Kidney (tissue), 14 donors: ENCODE results near the gene RNF180. TPM values are rescaled to one million over a fixed set of nuclear protein-coding genes. Genes with fewer than 3 reads are reported as not detected.
"Not testable (repeated sequence)": the region's sequence is repeated elsewhere in the genome, so short reads cannot be mapped to it uniquely, and the experiment has no call there.

ENCODE experiments used
- DNase-seq, 5 donors: peaks; one replicate each; pipeline ENCODE4 v3.0.0-alpha.2; 2013 to 2020
- FAIRE-seq: peaks from 2 replicates; lab custom pipeline; 2012; peaks lifted over from hg19 to GRCh38; lab: Jason Lieb, UNC
- H3K27ac ChIP-seq, 2 donors: one replicate each; pipeline ENCODE4 v1.7.0; 2013; ENCODE audit warnings: low read depth in 2 of 2, low read length in 2 of 2, inconsistent platforms in 1 of 2
- H3K27me3 ChIP-seq: one replicate; pipeline ENCODE4 v1.7.1; 2013; ENCODE audit warnings: low read length, inconsistent platforms; ENCODE audit not compliant: control insufficient read depth, insufficient read depth
- H3K36me3 ChIP-seq, 3 donors: one replicate each; pipeline versions ENCODE4 v1.7.0 to v1.7.1; 2013; ENCODE audit warnings: low read length in 3 of 3, control low read depth in 1 of 3, inconsistent platforms in 1 of 3; ENCODE audit not compliant: insufficient read depth in 3 of 3, control insufficient read depth in 2 of 3
- H3K4me1 ChIP-seq, 3 donors: one replicate each; pipeline versions ENCODE4 v1.7.0 to v1.7.1; 2013; ENCODE audit warnings: low read length in 3 of 3, inconsistent platforms in 1 of 3, low read depth in 1 of 3; ENCODE audit not compliant: control insufficient read depth in 2 of 3, insufficient read depth in 2 of 3
- H3K4me3 ChIP-seq, 3 donors: one replicate each; pipeline versions ENCODE4 v1.7.0 to v1.8.1; 2013; ENCODE audit warnings: low read length in 3 of 3, control low read depth in 1 of 3, inconsistent platforms in 1 of 3
- H3K9ac ChIP-seq, 3 donors: one replicate each; pipeline versions ENCODE4 v1.7.0 to v1.7.1; 2013; ENCODE audit warnings: low read length in 3 of 3, control low read depth in 1 of 3, inconsistent platforms in 1 of 3
- H3K9me3 ChIP-seq, 3 donors: one replicate each; pipeline versions ENCODE4 v1.7.0 to v1.7.1; 2013; ENCODE audit warnings: low read length in 3 of 3, control low read depth in 1 of 3, inconsistent platforms in 1 of 3; ENCODE audit not compliant: control insufficient read depth in 2 of 3, insufficient read depth in 1 of 3
- CTCF ChIP-seq: IDR thresholded peaks from 3 replicates; pipeline ENCODE4 v1.5.1; 2012; ENCODE audit warnings: mild to moderate bottlenecking, moderate library complexity, borderline replicate concordance; ENCODE audit not compliant: insufficient read depth; ENCODE audit errors: extremely low read depth
- intact Hi-C: fragments of 100-400 bp; cut with DNase I; formaldehyde crosslinking; loops from one replicate; pipeline ENCODE4 v1.11.1; 2022
- polyA plus RNA-seq: library from polyadenylated mRNA; stranded (reverse); fragments of 350-450 nt; fragmentation: Illumina TruSeq; extraction: RNeasy Lipid Tissue Mini Kit (QIAGEN cat#74804); gene quantifications from one replicate; pipeline ENCODE4 v1.2.3, GENCODE V29; 2014; ENCODE audit warnings: low read depth, low replicate concordance; ENCODE audit not compliant: insufficient read depth
- total RNA-seq: library from RNA; stranded (reverse); fragmentation: NEBNext Ultra II Directional; extraction: Animal tissue kit (Norgen Biotek cat#: 25700); gene quantifications from one replicate; pipeline ENCODE4 v1.2.1, GENCODE V29; 2021
- donor health status: control.
- donor health status: control.
- donor health status: control.
- donor health status: control.
- donor health status: control.
- donor health status: DM: yes; HTN: yes; CAD: no.
- donor health status: Normal renal cell carcinoma (clear cell type).

RNF180 gene
- total and polyA plus RNA-seq, 2 donors from 2014 or later: 3.8 to 23.0 TPM

DNA sequence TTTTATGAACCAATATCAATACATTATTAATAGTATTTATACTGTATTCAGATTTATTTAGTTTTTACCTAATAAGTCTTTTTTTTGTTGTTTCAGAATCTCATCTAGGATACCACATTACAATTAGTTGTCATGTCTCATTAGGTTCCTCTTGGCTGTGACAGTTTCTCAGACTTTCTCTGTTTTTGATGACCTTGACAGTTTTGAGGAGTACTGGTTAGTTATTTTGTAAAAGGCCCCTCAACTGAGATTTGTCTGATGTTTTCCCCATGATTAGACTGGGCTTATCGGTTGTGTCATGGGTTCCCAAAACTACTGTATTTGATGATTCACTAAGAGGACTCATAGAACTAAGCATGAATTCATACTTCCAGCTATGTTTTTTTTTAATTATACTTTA lies 56.3 kb downstream of the RNF180 start:
- no peaks in the 10 kb centered on the region for H3K4me1 ChIP-seq
- no peak for TF ChIP-seq CTCF
- no peaks in the 10 kb centered on the region for H3K36me3 ChIP-seq
- H3K27ac ChIP-seq: no peak overlapping the region
- peaks cover 0 to 5% (median 0%) of the 10 kb centered on the region in 3 donors for H3K9me3 ChIP-seq
- no peak for DNase-seq
- intact Hi-C loops: loop anchor here (10.0 kb wide), 1 partner anchor 393 kb away; no protein-coding TSS in a partner anchor
- no peak overlapping the region for H3K9ac ChIP-seq
- H3K27me3 ChIP-seq: no peaks in the 10 kb centered on the region
- no peak for FAIRE-seq
- H3K4me3 ChIP-seq: no peak overlapping the region

GRCh38 chr5:64225286-64225981 lies 59.8 kb downstream of the RNF180 start:
- not testable (repeated sequence) for H3K36me3 ChIP-seq, H3K9ac ChIP-seq, H3K27me3 ChIP-seq, H3K4me1 ChIP-seq, H3K27ac ChIP-seq, FAIRE-seq, H3K4me3 ChIP-seq, H3K9me3 ChIP-seq
- DNase-seq: peak in 1 of 5 donors; percentile 56
- intact Hi-C loops: loop anchor here (10.0 kb wide), 1 partner anchor 389 kb away; no protein-coding TSS in a partner anchor

DNA sequence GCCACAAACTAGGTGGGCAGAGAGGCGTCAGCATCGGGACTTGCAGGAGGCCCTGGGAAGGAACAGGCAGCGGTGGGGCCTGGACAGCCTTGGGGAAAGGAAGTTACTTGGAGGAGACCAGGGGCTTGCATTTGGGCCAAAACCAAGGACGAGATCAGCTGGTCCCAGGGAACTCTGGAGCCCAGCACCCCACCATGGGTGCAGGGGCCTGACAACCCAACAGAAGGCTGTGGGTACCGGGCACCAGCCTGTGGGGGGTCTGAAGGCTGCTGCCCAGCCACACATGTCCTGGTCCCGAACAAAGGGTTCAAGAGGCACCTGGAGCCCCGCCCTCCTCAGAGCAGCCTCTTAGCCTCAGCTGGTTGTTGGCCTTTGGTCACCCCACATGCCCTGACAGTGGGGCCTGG lies 61.5 kb downstream of the RNF180 start:
- H3K27me3 ChIP-seq, H3K9me3 ChIP-seq, H3K36me3 ChIP-seq, H3K9ac ChIP-seq, H3K4me1 ChIP-seq, FAIRE-seq, H3K27ac ChIP-seq, H3K4me3 ChIP-seq: not testable (repeated sequence)
- intact Hi-C loops: loop anchor here (10.0 kb wide), 1 partner anchor 388 kb away; no protein-coding TSS in a partner anchor
- peak in 1 of 5 donors; percentile 70 for DNase-seq

DNA sequence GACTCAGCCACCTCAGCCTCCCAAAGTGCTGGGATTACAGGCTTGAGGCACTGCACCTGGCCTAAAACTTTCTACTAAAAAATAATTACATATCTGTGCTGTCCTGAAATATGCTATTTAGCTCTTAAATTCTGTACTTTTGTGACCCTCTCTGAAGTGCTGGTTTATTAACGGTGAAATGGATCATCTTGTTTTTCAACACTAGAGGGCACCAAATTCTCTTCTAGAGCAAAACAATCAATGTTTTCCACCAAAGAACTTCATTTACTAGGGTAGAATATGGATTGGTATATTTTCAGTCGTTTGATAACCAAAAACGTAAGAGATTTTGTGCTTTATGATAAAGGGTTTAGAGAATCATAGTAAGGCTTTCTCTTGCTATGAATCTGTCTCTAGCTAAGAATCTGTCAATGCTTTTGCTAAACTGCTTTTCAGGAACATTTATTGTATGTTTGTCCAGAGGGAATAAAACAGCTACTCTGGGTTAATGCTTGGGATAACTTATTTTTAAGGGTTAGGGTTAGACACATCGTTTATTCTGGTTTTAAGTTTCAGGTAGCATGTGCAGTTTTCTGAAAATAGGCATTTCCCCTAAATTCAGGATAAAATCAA lies 63.6 kb downstream of the RNF180 start:
- peak; percentile 50 for TF ChIP-seq CTCF
- no peaks in the 10 kb centered on the region for H3K27me3 ChIP-seq
- H3K27ac ChIP-seq: no peak overlapping the region
- no peak overlapping the region for H3K4me3 ChIP-seq
- H3K9me3 ChIP-seq: peaks cover 0 to 5% (median 0%) of the 10 kb centered on the region in 3 donors
- peak in 2 of 5 donors; percentile 53 to 56 for DNase-seq
- peak; percentile 80 for FAIRE-seq
- H3K36me3 ChIP-seq: no peaks in the 10 kb centered on the region
- H3K9ac ChIP-seq: no peak overlapping the region
- intact Hi-C loops: loop anchor here (10.0 kb wide), 1 partner anchor 386 kb away; no protein-coding TSS in a partner anchor
- no peaks in the 10 kb centered on the region for H3K4me1 ChIP-seq
